Measurements from ENCODE around the gene PPIF. TPM values are rescaled to one million over a fixed set of nuclear protein-coding genes. Genes with fewer than 3 reads are reported as not detected.
A peak's percentile ranks its signal among the peaks of the same experiment; 100 is the strongest.

The PPIF gene
- total RNA-seq (10 to 100 TPM; 65.0 to 99.3 (median 73.2) TPM), polyA plus RNA-seq (10 to 100 TPM; 29.2 to 66.9 (median 33.5) TPM)
- long read RNA-seq, donor 1, transcript PPIF-201 (6 exons, 2,190 nt) = major isoform, 10 of 10 reads
- long read RNA-seq, donor 1, partial matches to known transcripts = 0 of 10 reads
- long read RNA-seq, donor 1, other reads (novel, unspliced or antisense) = 0 of 10 reads
- long read RNA-seq, donor 2, transcript PPIF-201 (6 exons, 2,190 nt) = major isoform, 9 of 9 reads
- long read RNA-seq, donor 2, partial matches to known transcripts = 0 of 9 reads
- long read RNA-seq, donor 2, other reads (novel, unspliced or antisense) = 0 of 9 reads

DNA sequence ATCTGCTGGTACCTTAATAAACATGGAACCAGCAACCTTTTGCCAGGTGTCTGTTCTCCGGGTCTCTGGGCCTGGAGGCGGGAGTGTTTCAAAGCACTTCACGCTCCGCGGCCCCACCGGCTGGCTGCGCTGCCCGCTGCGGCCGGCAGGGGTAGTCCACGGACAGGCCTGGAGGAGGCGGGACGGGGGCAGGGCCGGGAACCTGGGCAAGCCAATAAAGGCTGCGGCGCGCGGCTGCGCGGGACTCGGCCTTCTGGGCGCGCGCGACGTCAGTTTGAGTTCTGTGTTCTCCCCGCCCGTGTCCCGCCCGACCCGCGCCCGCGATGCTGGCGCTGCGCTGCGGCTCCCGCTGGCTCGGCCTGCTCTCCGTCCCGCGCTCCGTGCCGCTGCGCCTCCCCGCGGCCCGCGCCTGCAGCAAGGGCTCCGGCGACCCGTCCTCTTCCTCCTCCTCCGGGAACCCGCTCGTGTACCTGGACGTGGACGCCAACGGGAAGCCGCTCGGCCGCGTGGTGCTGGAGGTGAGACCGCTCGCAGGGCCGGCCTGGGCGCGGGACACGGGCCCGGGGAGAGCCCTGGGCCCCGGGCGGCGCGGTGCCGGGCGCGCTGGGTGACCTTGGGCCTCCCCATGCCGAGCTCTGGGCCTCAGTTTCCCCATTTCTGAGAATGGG is at the start of gene PPIF:
Gene PPIF, plus strand, starts transcription at position 244 of the 668 bp plus-strand sequence. Its CDS starts 80 bp downstream, at position 324.
- H3K4me1 ChIP-seq = peaks cover 15 to 76% (median 57%) of the 10 kb centered on the region in 6 donors
- peak within 1 kb of the TSS; percentile 85 to 99 (median 96) for H3K27ac ChIP-seq
- H3K27me3 ChIP-seq (replicated peaks in 1 of 7) = no peaks in the 10 kb centered on the region
- H3K36me3 ChIP-seq = peaks cover 10 to 38% (median 33%) of the 10 kb centered on the region in 6 donors
- no peaks in the 10 kb centered on the region for H3K9me3 ChIP-seq
- peak within 1 kb of the TSS; percentile 52 to 93 (median 78) for H3K4me3 ChIP-seq
- intact Hi-C loops (cut with DNase I; ENCODE audit: low total_unique reads) = no loop called here
- DNase-seq = peak; percentile 100
- WGBS, 5 donors = 0 to 3% (median 1%) methylated on average over 22 to 77 of the region's 77 CpGs
- TF ChIP-seq POLR2A (IDR thresholded peaks at IDR 0.05) (peak; percentile 23 to 80 (median 58)), POLR2AphosphoS5 (IDR thresholded peaks at IDR 0.05) (peak; percentile 92 to 97 (median 96))
- TF ChIP-seq, protein P1, sequence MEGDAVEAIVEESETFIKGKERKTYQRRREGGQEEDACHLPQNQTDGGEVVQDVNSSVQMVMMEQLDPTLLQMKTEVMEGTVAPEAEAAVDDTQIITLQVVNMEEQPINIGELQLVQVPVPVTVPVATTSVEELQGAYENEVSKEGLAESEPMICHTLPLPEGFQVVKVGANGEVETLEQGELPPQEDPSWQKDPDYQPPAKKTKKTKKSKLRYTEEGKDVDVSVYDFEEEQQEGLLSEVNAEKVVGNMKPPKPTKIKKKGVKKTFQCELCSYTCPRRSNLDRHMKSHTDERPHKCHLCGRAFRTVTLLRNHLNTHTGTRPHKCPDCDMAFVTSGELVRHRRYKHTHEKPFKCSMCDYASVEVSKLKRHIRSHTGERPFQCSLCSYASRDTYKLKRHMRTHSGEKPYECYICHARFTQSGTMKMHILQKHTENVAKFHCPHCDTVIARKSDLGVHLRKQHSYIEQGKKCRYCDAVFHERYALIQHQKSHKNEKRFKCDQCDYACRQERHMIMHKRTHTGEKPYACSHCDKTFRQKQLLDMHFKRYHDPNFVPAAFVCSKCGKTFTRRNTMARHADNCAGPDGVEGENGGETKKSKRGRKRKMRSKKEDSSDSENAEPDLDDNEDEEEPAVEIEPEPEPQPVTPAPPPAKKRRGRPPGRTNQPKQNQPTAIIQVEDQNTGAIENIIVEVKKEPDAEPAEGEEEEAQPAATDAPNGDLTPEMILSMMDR (IDR thresholded peaks at IDR 0.05 in 8 of 11, conservative IDR thresholded peaks at IDR 0.05 in 3 of 11) = peak; percentile 95 to 100 (median 99)

GRCh38 chr10:79298403-79299244 is 48.6 kb upstream of the PPIF start:
- Histone ChIP-seq H3K36me3 (peaks cover 0 to 100% (median 95%) of the 10 kb centered on the region in 6 donors), H3K9me3 (no peaks in the 10 kb centered on the region), H3K4me1 (peaks cover 8 to 60% (median 39%) of the 10 kb centered on the region in 6 donors), H3K4me3 (no peak overlapping the region), H3K27ac (peak overlapping the region in 4 of 8 donors; percentile 4 to 42 (median 24)), H3K27me3 (replicated peaks in 1 of 7) (no peaks in the 10 kb centered on the region)
- no peak for DNase-seq
- TF ChIP-seq POLR2A (IDR thresholded peaks at IDR 0.05) = no peak
- TF ChIP-seq POLR2AphosphoS5 (IDR thresholded peaks at IDR 0.05) = peak in 2 of 3 donors; percentile 24 to 65
- TF ChIP-seq, protein P1 (IDR thresholded peaks at IDR 0.05 in 8 of 11, conservative IDR thresholded peaks at IDR 0.05 in 3 of 11) = no peak
- 77 to 91% (median 86%) methylated on average over 14 to 27 of the region's 27 CpGs for WGBS, 5 donors
- intact Hi-C loops (cut with DNase I; ENCODE audit: low total_unique reads) = no loop called here

GRCh38 chr10:79299397-79300241 is 47.6 kb upstream of the PPIF start:
- 86 to 95% (median 89%) methylated on average over 8 to 13 of the region's 13 CpGs for WGBS, 5 donors
- peaks cover 6 to 50% (median 29%) of the 10 kb centered on the region in 6 donors for H3K4me1 ChIP-seq
- H3K27ac ChIP-seq = peak overlapping the region in 3 of 8 donors; percentile 21 to 36 (median 26)
- TF ChIP-seq, protein P1 (IDR thresholded peaks at IDR 0.05 in 8 of 11, conservative IDR thresholded peaks at IDR 0.05 in 3 of 11) = no peak
- TF ChIP-seq POLR2AphosphoS5 (IDR thresholded peaks at IDR 0.05) = peak; percentile 8 to 19 (median 8)
- H3K4me3 ChIP-seq = no peak overlapping the region
- intact Hi-C loops (cut with DNase I; ENCODE audit: low total_unique reads) = no loop called here
- H3K36me3 ChIP-seq = peaks cover 0 to 100% (median 95%) of the 10 kb centered on the region in 6 donors
- no peaks in the 10 kb centered on the region for H3K27me3 ChIP-seq (replicated peaks in 1 of 7)
- no peaks in the 10 kb centered on the region for H3K9me3 ChIP-seq
- DNase-seq = no peak
